ENCODE measurements around the gene NCKIPSD.

The NCKIPSD gene

GRCh38 chr3:48711727-48712126, 26.0 kb upstream of the NCKIPSD start (continued):
- TF ChIP-seq ZNF280C (tag by site-specific recombination; IDR thresholded peaks at IDR 0.05): no peak
- TF ChIP-seq ZNF785 (tag by site-specific recombination; IDR thresholded peaks at IDR 0.05): no peak
- no peak for TF ChIP-seq ZNF350 (tag by site-specific recombination; IDR thresholded peaks at IDR 0.05)
- no peak for TF ChIP-seq ZNF248 (tag by site-specific recombination; IDR thresholded peaks at IDR 0.05)
- TF ChIP-seq ZNF132 (tag by site-specific recombination; IDR thresholded peaks at IDR 0.05; ENCODE audit: borderline replicate concordance): no peak
- TF ChIP-seq ZNF548 (tag by site-specific recombination; IDR thresholded peaks at IDR 0.05): no peak
- no peak for TF ChIP-seq KLF10 (tag by site-specific recombination; IDR thresholded peaks at IDR 0.05)
- no peak for TF ChIP-seq IKZF3 (tag by site-specific recombination; IDR thresholded peaks at IDR 0.05)
- TF ChIP-seq TSHZ1 (tag by site-specific recombination; IDR thresholded peaks at IDR 0.05; ENCODE audit: borderline replicate concordance): no peak
- no peak for TF ChIP-seq ZNF529 (tag by site-specific recombination; IDR thresholded peaks at IDR 0.05; ENCODE audit: insufficient replicate concordance)
- peak; percentile 39; the same call in 1 of the 2 replicates for TF ChIP-seq ZSCAN30 (tag by site-specific recombination; IDR thresholded peaks at IDR 0.05)
- TF ChIP-seq ZNF664 (tag by site-specific recombination; IDR thresholded peaks at IDR 0.05): no peak
- no peak for TF ChIP-seq ZNF677 (tag by site-specific recombination; IDR thresholded peaks at IDR 0.05)
- TF ChIP-seq ZNF214 (tag by site-specific recombination; IDR thresholded peaks at IDR 0.05; ENCODE audit: borderline replicate concordance): no peak
- TF ChIP-seq ZNF354C (tag by site-specific recombination; IDR thresholded peaks at IDR 0.05; ENCODE audit: borderline replicate concordance, low read depth): no peak
- no peak for TF ChIP-seq KLF16 (tag by site-specific recombination; IDR thresholded peaks at IDR 0.05)
- no peak for TF ChIP-seq ZNF324 (tag by site-specific recombination; IDR thresholded peaks at IDR 0.05)
- no peak for TF ChIP-seq SP2 (tag by site-specific recombination; IDR thresholded peaks at IDR 0.05)
- TF ChIP-seq KLF1 (tag by site-specific recombination; IDR thresholded peaks at IDR 0.05): no peak
- TF ChIP-seq BCL11A (tag by site-specific recombination; IDR thresholded peaks at IDR 0.05; ENCODE audit: low read depth): no peak
- TF ChIP-seq ZNF704 (tag by site-specific recombination; IDR thresholded peaks at IDR 0.05): no peak
- TF ChIP-seq ZNF175 (tag by site-specific recombination; IDR thresholded peaks at IDR 0.05): no peak
- no peak for TF ChIP-seq ZNF560 (tag by site-specific recombination; IDR thresholded peaks at IDR 0.05; ENCODE audit: borderline replicate concordance)
- TF ChIP-seq, protein P1, sequence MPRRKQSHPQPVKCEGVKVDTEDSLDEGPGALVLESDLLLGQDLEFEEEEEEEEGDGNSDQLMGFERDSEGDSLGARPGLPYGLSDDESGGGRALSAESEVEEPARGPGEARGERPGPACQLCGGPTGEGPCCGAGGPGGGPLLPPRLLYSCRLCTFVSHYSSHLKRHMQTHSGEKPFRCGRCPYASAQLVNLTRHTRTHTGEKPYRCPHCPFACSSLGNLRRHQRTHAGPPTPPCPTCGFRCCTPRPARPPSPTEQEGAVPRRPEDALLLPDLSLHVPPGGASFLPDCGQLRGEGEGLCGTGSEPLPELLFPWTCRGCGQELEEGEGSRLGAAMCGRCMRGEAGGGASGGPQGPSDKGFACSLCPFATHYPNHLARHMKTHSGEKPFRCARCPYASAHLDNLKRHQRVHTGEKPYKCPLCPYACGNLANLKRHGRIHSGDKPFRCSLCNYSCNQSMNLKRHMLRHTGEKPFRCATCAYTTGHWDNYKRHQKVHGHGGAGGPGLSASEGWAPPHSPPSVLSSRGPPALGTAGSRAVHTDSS (tag by site-specific recombination; IDR thresholded peaks at IDR 0.05): no peak
- no peak for TF ChIP-seq AEBP2 (tag by site-specific recombination; IDR thresholded peaks at IDR 0.05; ENCODE audit: borderline replicate concordance)
- TF ChIP-seq, protein P2, sequence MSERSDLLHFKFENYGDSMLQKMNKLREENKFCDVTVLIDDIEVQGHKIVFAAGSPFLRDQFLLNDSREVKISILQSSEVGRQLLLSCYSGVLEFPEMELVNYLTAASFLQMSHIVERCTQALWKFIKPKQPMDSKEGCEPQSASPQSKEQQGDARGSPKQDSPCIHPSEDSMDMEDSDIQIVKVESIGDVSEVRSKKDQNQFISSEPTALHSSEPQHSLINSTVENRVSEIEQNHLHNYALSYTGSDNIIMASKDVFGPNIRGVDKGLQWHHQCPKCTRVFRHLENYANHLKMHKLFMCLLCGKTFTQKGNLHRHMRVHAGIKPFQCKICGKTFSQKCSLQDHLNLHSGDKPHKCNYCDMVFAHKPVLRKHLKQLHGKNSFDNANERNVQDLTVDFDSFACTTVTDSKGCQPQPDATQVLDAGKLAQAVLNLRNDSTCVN (tag by site-specific recombination; optimal IDR thresholded peaks at IDR 0.05): no peak
- TF ChIP-seq ZNF366 (tag by site-specific recombination; conservative IDR thresholded peaks at IDR 0.05): no peak
- no peak for TF ChIP-seq REPIN1 (tag by site-specific recombination; IDR thresholded peaks at IDR 0.05; ENCODE audit: low read depth)
- TF ChIP-seq ZNF623 (tag by site-specific recombination; IDR thresholded peaks at IDR 0.05): no peak
- TF ChIP-seq ZNF791 (tag by site-specific recombination; IDR thresholded peaks at IDR 0.05): no peak
- TF ChIP-seq ZNF792 (tag by site-specific recombination; IDR thresholded peaks at IDR 0.05): no peak

All from HEK293 (cell line).